ENCODE measurements around the gene METAP2.

DNA sequence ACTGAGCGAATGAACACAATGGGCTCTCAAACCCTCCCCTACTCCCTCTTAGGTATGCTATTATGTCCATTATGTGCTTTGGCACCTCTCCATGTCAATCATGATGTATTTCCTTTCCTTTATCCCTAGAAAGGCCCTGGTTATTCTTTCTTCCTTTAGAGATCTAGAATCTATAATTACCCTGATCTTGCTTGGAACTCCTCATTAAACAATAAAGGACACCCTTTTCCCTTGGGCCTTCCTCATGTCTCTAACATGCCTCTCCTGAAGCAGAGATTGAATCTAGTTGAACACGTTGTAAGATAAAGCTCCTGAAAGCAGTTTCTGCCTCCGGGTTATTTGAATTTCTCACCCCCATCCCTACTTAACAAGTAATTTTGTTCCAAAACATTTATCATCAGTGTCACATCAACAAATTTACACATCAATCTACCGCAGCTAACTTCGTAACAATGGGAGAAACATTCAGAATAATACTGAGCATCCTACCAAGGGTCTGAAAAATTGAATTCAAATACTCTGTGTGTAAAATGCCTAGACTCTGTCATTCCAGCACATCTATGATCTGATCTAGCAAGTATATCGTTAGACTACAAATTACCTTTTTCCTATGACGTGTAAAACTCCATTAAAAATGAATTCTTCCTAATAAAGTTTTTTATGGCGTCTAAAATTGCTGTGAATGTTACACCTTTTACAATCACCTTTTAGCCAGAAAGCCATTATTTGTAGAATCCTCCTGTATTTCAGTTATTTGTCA, 72.0 kb downstream of the METAP2 start:
- TF ChIP-seq, protein P1, sequence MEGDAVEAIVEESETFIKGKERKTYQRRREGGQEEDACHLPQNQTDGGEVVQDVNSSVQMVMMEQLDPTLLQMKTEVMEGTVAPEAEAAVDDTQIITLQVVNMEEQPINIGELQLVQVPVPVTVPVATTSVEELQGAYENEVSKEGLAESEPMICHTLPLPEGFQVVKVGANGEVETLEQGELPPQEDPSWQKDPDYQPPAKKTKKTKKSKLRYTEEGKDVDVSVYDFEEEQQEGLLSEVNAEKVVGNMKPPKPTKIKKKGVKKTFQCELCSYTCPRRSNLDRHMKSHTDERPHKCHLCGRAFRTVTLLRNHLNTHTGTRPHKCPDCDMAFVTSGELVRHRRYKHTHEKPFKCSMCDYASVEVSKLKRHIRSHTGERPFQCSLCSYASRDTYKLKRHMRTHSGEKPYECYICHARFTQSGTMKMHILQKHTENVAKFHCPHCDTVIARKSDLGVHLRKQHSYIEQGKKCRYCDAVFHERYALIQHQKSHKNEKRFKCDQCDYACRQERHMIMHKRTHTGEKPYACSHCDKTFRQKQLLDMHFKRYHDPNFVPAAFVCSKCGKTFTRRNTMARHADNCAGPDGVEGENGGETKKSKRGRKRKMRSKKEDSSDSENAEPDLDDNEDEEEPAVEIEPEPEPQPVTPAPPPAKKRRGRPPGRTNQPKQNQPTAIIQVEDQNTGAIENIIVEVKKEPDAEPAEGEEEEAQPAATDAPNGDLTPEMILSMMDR (IDR thresholded peaks at IDR 0.05): no peak
- no peak for TF ChIP-seq ZFX (IDR thresholded peaks at IDR 0.05; ENCODE audit: borderline replicate concordance)

All from 22Rv1 (cell line).